Gastrocnemius medialis (tissue), 4 donors: ENCODE results near the gene PAX2. TPM values are rescaled to one million over a fixed set of nuclear protein-coding genes. Genes with fewer than 3 reads are reported as not detected.

ENCODE experiments used
- ATAC-seq, 2 donors: fragments of 150-250 bp; one replicate each; pipeline ENCODE4 v1.9.1; 2016
- DNase-seq, 2 donors: peaks; one replicate each; pipeline ENCODE4 v3.0.0-alpha.2; 2019
- H3K27ac ChIP-seq, 4 donors: fragments of 200-600 bp; sonication (generic); 1 replicate in 1 of 4; 2 replicates in 3 of 4; pipeline ENCODE4 v1.5.1; 2016 to 2018; ENCODE audit warnings: mild to moderate bottlenecking in 2 of 4, moderate library complexity in 1 of 4
- H3K27me3 ChIP-seq, 3 donors: fragments of 200-600 bp; sonication (generic) in 2 of 3; 1 replicate in 1 of 3; 2 replicates in 2 of 3; pipeline versions ENCODE4 v1.5.1 to v1.6.0; 2016 to 2019; ENCODE audit warnings: mild to moderate bottlenecking in 1 of 3, moderate library complexity in 1 of 3
- H3K36me3 ChIP-seq, 2 donors: fragments of 200-600 bp; sonication (generic) in 1 of 2; one replicate each; pipeline ENCODE4 v1.5.1; 2017 to 2018
- H3K4me1 ChIP-seq, 2 donors: fragments of 200-600 bp; sonication (generic) in 1 of 2; one replicate each; pipeline ENCODE4 v1.5.1; 2016 to 2017; ENCODE audit warnings: mild to moderate bottlenecking in 2 of 2
- H3K4me3 ChIP-seq, 4 donors: fragments of 200-600 bp; sonication (generic) in 3 of 4; 1 replicate in 1 of 4; 2 replicates in 3 of 4; pipeline ENCODE4 v1.5.1; 2016 to 2019; ENCODE audit warnings: mild to moderate bottlenecking in 2 of 4
- H3K9me3 ChIP-seq, 3 donors: fragments of 200-600 bp; sonication (generic) in 2 of 3; 1 replicate in 1 of 3; 2 replicates in 2 of 3; pipeline ENCODE4 v1.5.1; 2016 to 2019
- CTCF ChIP-seq, 5 experiments: fragments of 450-650 bp in 3 of 5; fragments of 200-600 bp in 2 of 5; sonication (generic) in 2 of 5; IDR thresholded peaks in 4 of 5; conservative IDR thresholded peaks in 1 of 5; 1 replicate in 4 of 5; 2 replicates in 1 of 5; pipeline ENCODE4 v1.5.1; 2016 to 2019; ENCODE audit warnings: antibody characterized with exemption in 5 of 5, mild to moderate bottlenecking in 3 of 5, moderate library complexity in 3 of 5
- POLR2A ChIP-seq, 2 donors: fragments of 450-650 bp; IDR thresholded peaks; one replicate each; pipeline ENCODE4 v1.6.1; 2017; ENCODE audit warnings: antibody characterized with exemption in 2 of 2, mild to moderate bottlenecking in 2 of 2, moderate library complexity in 2 of 2
- in situ Hi-C, 4 donors: fragments of 200-750 bp; cut with MboI; loops; one replicate each; pipeline versions ENCODE4 v1.15.0 to v1.8.0; 2017; ENCODE audit warnings: low sequenced_read_pairs in 4 of 4
- intact Hi-C: fragments of 100-400 bp; cut with DNase I; formaldehyde crosslinking; loops from one replicate; pipeline ENCODE4 v1.15.1; 2023; ENCODE audit warnings: low total_unique reads
- total RNA-seq, 4 donors: library from RNA; depleted of rRNA; stranded (reverse); fragments of >200 nt; gene quantifications; one replicate each; pipeline versions ENCODE4 v1.1.0 to v1.2.3, GENCODE V29; 2016

The PAX2 gene
- total RNA-seq, 4 donors from 2014 or later, result not detected

GRCh38 chr10:100723770-100724530 is 21.4 kb upstream of the PAX2 start:
- H3K27me3 ChIP-seq, result peaks cover 64 to 72% (median 68%) of the 10 kb centered on the region in 3 donors
- in situ Hi-C loops, result no loop called here

DNA sequence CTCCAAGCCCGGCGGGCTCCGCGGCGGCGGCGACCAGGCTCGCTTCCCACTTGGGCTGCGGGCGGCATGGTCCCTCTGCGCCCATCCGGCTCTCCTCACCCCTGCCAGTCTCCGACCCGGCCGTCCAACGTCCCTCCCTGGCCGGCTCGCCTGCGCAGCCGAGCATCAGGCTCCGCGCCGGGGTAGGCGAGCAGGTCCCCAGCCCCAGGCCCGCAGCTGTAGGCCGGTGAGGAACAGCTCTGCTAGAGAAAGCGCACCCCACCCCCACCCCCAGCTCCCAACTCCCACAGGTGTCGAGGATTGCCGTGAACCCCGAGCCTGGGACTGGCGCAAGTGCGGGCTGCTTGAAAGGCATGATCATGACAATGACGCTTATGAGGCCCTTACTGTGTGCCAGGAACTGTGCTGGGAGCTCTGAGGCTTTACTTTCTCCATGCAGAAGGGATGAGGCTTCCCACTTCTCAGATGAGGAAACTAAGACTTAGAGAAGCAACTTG is 20.8 kb upstream of the PAX2 start:
- H3K4me3 ChIP-seq, result no peak overlapping the region
- intact Hi-C loops, result no loop called here
- DNase-seq, result no peak
- no peak overlapping the region for H3K27ac ChIP-seq
- ATAC-seq, result no peak
- TF ChIP-seq CTCF (IDR thresholded peaks at IDR 0.05 in 4 of 5, conservative IDR thresholded peaks at IDR 0.05 in 1 of 5) (no peak), POLR2A (IDR thresholded peaks at IDR 0.05) (no peak)
- in situ Hi-C loops, result no loop called here
- H3K4me1 ChIP-seq, result peaks cover 0 to 4% of the 10 kb centered on the region in 2 donors
- peaks cover 69 to 75% (median 74%) of the 10 kb centered on the region in 3 donors for H3K27me3 ChIP-seq
- H3K36me3 ChIP-seq, result no peaks in the 10 kb centered on the region
- no peaks in the 10 kb centered on the region for H3K9me3 ChIP-seq

More at GRCh38 chr10:100723770-100724530, 21.4 kb upstream of the PAX2 start:
- Histone ChIP-seq H3K27ac (no peak overlapping the region), H3K36me3 (no peaks in the 10 kb centered on the region), H3K9me3 (no peaks in the 10 kb centered on the region), H3K4me1 (no peaks in the 10 kb centered on the region), H3K4me3 (no peak overlapping the region)
- intact Hi-C loops, result no loop called here
- DNase-seq (no peak), ATAC-seq (no peak)
- no peak for TF ChIP-seq POLR2A (IDR thresholded peaks at IDR 0.05)
- TF ChIP-seq CTCF (IDR thresholded peaks at IDR 0.05 in 4 of 5, conservative IDR thresholded peaks at IDR 0.05 in 1 of 5), result no peak

DNA sequence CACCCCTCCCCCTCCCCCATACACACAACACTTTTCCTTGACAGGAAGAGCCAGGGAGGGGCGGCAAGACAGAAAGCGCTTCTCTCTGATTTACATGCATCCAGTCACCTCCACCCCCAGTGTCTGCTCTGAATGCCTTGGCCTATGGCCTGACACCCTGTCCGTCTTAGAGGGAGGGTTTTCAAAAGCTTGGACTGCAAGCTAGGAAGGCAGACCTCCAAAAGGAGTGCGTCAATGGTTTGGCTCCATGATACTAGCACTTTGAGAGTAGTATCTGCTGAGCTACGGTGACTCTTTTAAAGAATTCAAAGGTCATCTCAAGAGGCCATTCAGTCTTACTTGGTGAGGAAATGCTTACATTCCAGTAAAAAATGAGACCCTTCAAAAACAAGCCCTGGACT is 20.3 kb upstream of the PAX2 start:
- TF ChIP-seq CTCF (IDR thresholded peaks at IDR 0.05 in 4 of 5, conservative IDR thresholded peaks at IDR 0.05 in 1 of 5) (no peak), POLR2A (IDR thresholded peaks at IDR 0.05) (no peak)
- no peaks in the 10 kb centered on the region for H3K9me3 ChIP-seq
- intact Hi-C loops, result no loop called here
- no peak for DNase-seq
- H3K27me3 ChIP-seq, result peaks cover 69 to 77% (median 77%) of the 10 kb centered on the region in 3 donors
- peaks cover 3 to 9% of the 10 kb centered on the region in 2 donors for H3K4me1 ChIP-seq
- H3K4me3 ChIP-seq, result no peak overlapping the region
- in situ Hi-C loops, result no loop called here
- no peaks in the 10 kb centered on the region for H3K36me3 ChIP-seq
- H3K27ac ChIP-seq, result no peak overlapping the region
- no peak for ATAC-seq

DNA sequence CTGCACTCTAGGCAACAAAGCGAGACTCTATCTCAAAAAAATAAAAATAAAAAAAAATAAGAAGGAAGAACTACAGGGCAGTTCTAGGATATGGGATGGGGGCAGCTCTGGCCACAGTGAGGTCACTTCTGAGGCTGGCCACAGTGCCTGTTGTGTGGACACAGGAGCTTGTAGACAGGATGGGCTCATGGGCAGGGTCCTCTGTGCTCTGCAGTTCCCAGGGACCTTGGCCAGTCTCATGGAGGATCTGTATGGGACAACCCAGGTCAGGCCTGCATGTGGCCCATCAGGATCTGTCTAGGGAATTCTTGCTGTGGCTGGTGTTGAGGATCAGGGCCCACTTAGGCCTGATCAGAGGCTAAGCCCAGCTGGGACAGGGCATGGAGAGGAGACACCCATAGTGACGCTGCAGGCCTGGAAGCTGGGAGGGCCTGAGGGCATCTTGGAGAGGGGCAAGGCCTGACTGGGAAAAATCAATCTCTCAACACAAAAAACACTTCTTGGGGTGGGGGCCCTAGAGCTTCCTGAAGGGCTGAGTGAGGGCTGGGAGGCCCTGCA is 19.4 kb upstream of the PAX2 start:
- DNase-seq (no peak), ATAC-seq (no peak)
- intact Hi-C loops, result no loop called here
- H3K27ac ChIP-seq, result no peak overlapping the region
- H3K27me3 ChIP-seq, result peaks cover 72 to 84% (median 78%) of the 10 kb centered on the region in 3 donors
- in situ Hi-C loops, result no loop called here
- no peak overlapping the region for H3K4me3 ChIP-seq
- H3K9me3 ChIP-seq, result no peaks in the 10 kb centered on the region
- H3K36me3 ChIP-seq, result no peaks in the 10 kb centered on the region
- TF ChIP-seq CTCF (IDR thresholded peaks at IDR 0.05 in 4 of 5, conservative IDR thresholded peaks at IDR 0.05 in 1 of 5) (no peak), POLR2A (IDR thresholded peaks at IDR 0.05) (no peak)
- H3K4me1 ChIP-seq, result peaks cover 9 to 18% of the 10 kb centered on the region in 2 donors
